ENCODE results near the gene KIAA0513.

The KIAA0513 gene

GRCh38 chr16:85072076-85072860 lies 44.7 kb downstream of the KIAA0513 start:
- TF ChIP-seq POLR2AphosphoS5 (IDR thresholded peaks at IDR 0.05; ENCODE audit: low read depth, low read length) (no peak), FOXP2 (optimal IDR thresholded peaks at IDR 0.05; ENCODE audit: borderline replicate concordance, extremely low read depth, extremely low read length, insufficient read depth) (no peak), SIN3A (IDR thresholded peaks at IDR 0.05; ENCODE audit: borderline replicate concordance, insufficient read depth, low read length) (no peak), REST (IDR thresholded peaks at IDR 0.05; ENCODE audit: insufficient read depth in 1 of 2, low read depth in 2 of 2, low read length in 2 of 2) (no peak), TAF1 (IDR thresholded peaks at IDR 0.05; ENCODE audit: borderline replicate concordance, insufficient read depth, low read length) (no peak)

GRCh38 chr16:85072947-85073346 lies 45.4 kb downstream of the KIAA0513 start:
- TF ChIP-seq POLR2AphosphoS5 (IDR thresholded peaks at IDR 0.05; ENCODE audit: low read depth, low read length): no peak
- TF ChIP-seq FOXP2 (optimal IDR thresholded peaks at IDR 0.05; ENCODE audit: borderline replicate concordance, extremely low read depth, extremely low read length, insufficient read depth): no peak
- TF ChIP-seq REST (IDR thresholded peaks at IDR 0.05; ENCODE audit: insufficient read depth in 1 of 2, low read depth in 2 of 2, low read length in 2 of 2): no peak
- no peak for TF ChIP-seq TAF1 (IDR thresholded peaks at IDR 0.05; ENCODE audit: borderline replicate concordance, insufficient read depth, low read length)
- TF ChIP-seq SIN3A (IDR thresholded peaks at IDR 0.05; ENCODE audit: borderline replicate concordance, insufficient read depth, low read length): no peak

- no peak for TF ChIP-seq SIN3A (IDR thresholded peaks at IDR 0.05; ENCODE audit: borderline replicate concordance, insufficient read depth, low read length)
- TF ChIP-seq FOXP2 (optimal IDR thresholded peaks at IDR 0.05; ENCODE audit: borderline replicate concordance, extremely low read depth, extremely low read length, insufficient read depth): no peak
- no peak for TF ChIP-seq REST (IDR thresholded peaks at IDR 0.05; ENCODE audit: insufficient read depth in 1 of 2, low read depth in 2 of 2, low read length in 2 of 2)
- no peak for TF ChIP-seq TAF1 (IDR thresholded peaks at IDR 0.05; ENCODE audit: borderline replicate concordance, insufficient read depth, low read length)
- no peak for TF ChIP-seq POLR2AphosphoS5 (IDR thresholded peaks at IDR 0.05; ENCODE audit: low read depth, low read length)
These were observed 46.8 kb downstream of the KIAA0513 start for GRCh38 chr16:85074225-85074914.

- no peak for TF ChIP-seq REST (IDR thresholded peaks at IDR 0.05; ENCODE audit: insufficient read depth in 1 of 2, low read depth in 2 of 2, low read length in 2 of 2)
These were observed 47.8 kb downstream of the KIAA0513 start for GRCh38 chr16:85075236-85075924.
